ENCODE data around the gene LYPD4.

GRCh38 chr19:41847351-41848105, 3.0 kb upstream of the LYPD4 start:
- no peak for TF ChIP-seq CTCF (IDR thresholded peaks at IDR 0.05)
- no peak for TF ChIP-seq POLR2A (IDR thresholded peaks at IDR 0.05)
- TF ChIP-seq POLR2AphosphoS5 (IDR thresholded peaks at IDR 0.05), result no peak
- no peak for TF ChIP-seq EP300 (IDR thresholded peaks at IDR 0.05)
